K562 (cell line): ENCODE results near the gene AP1G2. TPM values are rescaled to one million over a fixed set of nuclear protein-coding genes. Genes with fewer than 3 reads are reported as not detected.

Source experiments
- ATAC-seq: fragments of 200-7000 bp; cut with Tn5 transposase; 3 replicates; pipeline ENCODE4 v1.9.1; 2020; ENCODE audit warnings: moderate library complexity
- BruUV-seq: library from RNA; stranded (reverse); fragments of 400-500 nt; replicated peaks from 2 replicates; lab custom pipeline; 2021; lab: Mats Ljungman, UMichigan
- CTCF ChIA-PET: fragments of 300-600 bp; formaldehyde crosslinking; extraction: SDS; loops from one replicate; lab custom pipeline; 2021; ENCODE audit warnings: low intra/inter-chr PET ratio; lab: Yijun Ruan, JAX
- POLR2A ChIA-PET: fragments of 300-600, 350-650 bp; sonication (Branson Sonifier 250); formaldehyde crosslinking; extraction: SDS; loops from one replicate; lab custom pipeline; 2021; ENCODE audit warnings: antibody characterized with exemption, inconsistent platforms; lab: Yijun Ruan, JAX
- DNase-seq, 4 experiments: peaks; one replicate each; pipeline versions ENCODE4 v3.0.0 to v3.0.0-alpha.2; 2011 to 2018; ENCODE audit warnings: low spot score in 3 of 4, mixed read lengths in 3 of 4; ENCODE audit errors: extremely low read depth in 1 of 4
- FAIRE-seq: peaks from 2 replicates; lab custom pipeline; 2011; peaks lifted over from hg19 to GRCh38; lab: Jason Lieb, UNC
- H2AFZ ChIP-seq: 2 replicates; pipeline ENCODE4 v1.6.0; 2011; ENCODE audit warnings: low read depth, low read length, control low read depth, inconsistent platforms
- H3K27ac ChIP-seq: fragments of 200-600 bp; 3 replicates; pipeline ENCODE4 v1.8.0; 2011; ENCODE audit warnings: low read depth, mild to moderate bottlenecking, control low read depth, inconsistent platforms, low read length, moderate library complexity, mixed read lengths; ENCODE audit errors: extremely low read depth
- H3K27me3 ChIP-seq, 2 experiments: fragments of 300-600 bp in 1 of 2; 2 replicates in 1 of 2; 3 replicates in 1 of 2; pipeline versions ENCODE4 v1.6.0 to v1.8.0; 2011; ENCODE audit warnings: inconsistent platforms in 2 of 2, low read length in 2 of 2, mild to moderate bottlenecking in 1 of 2, mixed read lengths in 1 of 2, moderate library complexity in 1 of 2; ENCODE audit not compliant: control insufficient read depth in 2 of 2, insufficient read depth in 2 of 2
- H3K36me3 ChIP-seq: fragments of 300-600 bp; 3 replicates; pipeline ENCODE4 v1.8.0; 2011; ENCODE audit warnings: mild to moderate bottlenecking, low read length, inconsistent platforms; ENCODE audit not compliant: control insufficient read depth, insufficient read depth
- H3K4me1 ChIP-seq, 2 experiments: fragments of 200-600 bp in 1 of 2; replicated peaks in 1 of 2; 2 replicates in 1 of 2; 3 replicates in 1 of 2; pipeline versions ENCODE4 v1.5.1 to v1.8.0; 2011; ENCODE audit warnings: inconsistent platforms in 2 of 2, low read length in 2 of 2, mild to moderate bottlenecking in 1 of 2, mixed read lengths in 1 of 2, moderate library complexity in 1 of 2; ENCODE audit not compliant: control insufficient read depth in 2 of 2, insufficient read depth in 2 of 2
- H3K4me2 ChIP-seq: 2 replicates; pipeline ENCODE4 v1.6.1; 2011; ENCODE audit warnings: low read length, control low read depth, inconsistent platforms, mixed read lengths; ENCODE audit not compliant: insufficient read depth
- H3K4me3 ChIP-seq: fragments of 200-600 bp; sonication (generic), shearing (Covaris generic); 2 replicates; pipeline ENCODE4 v1.5.1; 2016; ENCODE audit warnings: control low read depth, inconsistent platforms
- H3K79me2 ChIP-seq: fragments of 200-600 bp; 3 replicates; pipeline ENCODE4 v1.8.0; 2011; ENCODE audit warnings: low read length, inconsistent platforms; ENCODE audit not compliant: control insufficient read depth, insufficient read depth
- H3K9ac ChIP-seq, 2 experiments: 2 replicates each; pipeline versions ENCODE4 v1.6.0 to v1.6.1; 2011; ENCODE audit warnings: low read depth in 2 of 2, low read length in 2 of 2, control low read depth in 1 of 2, inconsistent platforms in 1 of 2, mild to moderate bottlenecking in 1 of 2, mixed read lengths in 1 of 2; ENCODE audit not compliant: insufficient read depth in 1 of 2
- H3K9me1 ChIP-seq: one replicate; pipeline ENCODE4 v1.6.0; 2011; ENCODE audit warnings: inconsistent platforms, mild to moderate bottlenecking, low read length, moderate library complexity; ENCODE audit not compliant: control insufficient read depth, insufficient read depth
- H3K9me3 ChIP-seq: replicated peaks from 2 replicates; pipeline ENCODE4 v1.5.1; 2011; ENCODE audit warnings: low read depth, low read length, inconsistent platforms; ENCODE audit not compliant: control insufficient read depth, insufficient read depth
- H4K20me1 ChIP-seq: replicated peaks from 2 replicates; pipeline ENCODE4 v1.6.1; 2011; ENCODE audit warnings: low read length, inconsistent platforms, mixed read lengths; ENCODE audit not compliant: control insufficient read depth, insufficient read depth
- ESRRB ChIP-seq: fragments of 250-450 bp; sonication (Bioruptor Pico); IDR thresholded peaks from 2 replicates; pipeline ENCODE4 v1.5.0; 2020; ENCODE audit warnings: mild to moderate bottlenecking, moderate library complexity, borderline replicate concordance
- MAFG ChIP-seq: fragments of 450-650 bp; conservative IDR thresholded peaks from 2 replicates; pipeline ENCODE4 v1.6.1; 2016; ENCODE audit warnings: missing genetic modification characterization, missing compliant biosample characterization
- RB1 ChIP-seq: fragments of 450-650 bp; IDR thresholded peaks from 2 replicates; pipeline ENCODE4 v1.6.1; 2017; ENCODE audit warnings: low read depth, mild to moderate bottlenecking
- TAF15 ChIP-seq: fragments of 200-400 bp; formaldehyde crosslinking; IDR thresholded peaks from 2 replicates; pipeline ENCODE4 v1.6.1; 2017; ENCODE audit warnings: mild to moderate bottlenecking, low read depth, low read length, moderate library complexity
- WGBS: fragments of 100-300 bp; shearing (Covaris generic); methylation state at CpG from one replicate; pipeline ENCODE4 v1.1.6; 2016; ENCODE audit warnings: low coverage, mixed read lengths; ENCODE audit not compliant: insufficient coverage; ENCODE audit errors: missing lambda C conversion rate; 5-methylcytosine and 5-hydroxymethylcytosine counted together
- in situ Hi-C: fragments of 300-500 bp; cut with MboI; formaldehyde crosslinking; loops from 4 replicates; pipeline ENCODE4 v1.15.0; 2018; ENCODE audit warnings: inconsistent platforms, mixed read lengths
- intact Hi-C: fragments of 100-400 bp; cut with micrococcal nuclease; formaldehyde crosslinking; loops from 2 replicates; pipeline ENCODE4 v1.14.2; 2022
- polyA plus RNA-seq, 8 experiments: library from polyadenylated mRNA; depleted of rRNA in 4 of 8; stranded (reverse) in 5 of 8; unstranded in 3 of 8; fragments of >200 nt; fragmentation: Nextera tagmentation in 2 of 8; fragmentation: Illumina TruSeq in 1 of 8; extraction: Ambion mirVana in 2 of 8; extraction: Trizol in 1 of 8; gene quantifications; 2 replicates each; pipeline versions ENCODE4 v1.2.1 to v1.2.3, GENCODE V29; 2011 to 2014; ENCODE audit warnings: inconsistent platforms in 1 of 8, missing spikeins in 1 of 8
- total RNA-seq, 7 experiments: library from RNA; depleted of rRNA in 6 of 7; stranded (reverse); fragments of >200 nt in 6 of 7; fragmentation: Illumina TruSeq in 2 of 7; extraction: Trizol in 2 of 7; gene quantifications; 2 replicates each; pipeline versions ENCODE4 v1.2.1 to v1.2.3, GENCODE V29; 2011 to 2021; ENCODE audit warnings: low replicate concordance in 1 of 7
- TF ChIP-seq, protein P1 (sequence below): fragments of 250-450 bp; sonication (Bioruptor Pico); IDR thresholded peaks from 2 replicates; pipeline ENCODE4 v1.5.0; 2021; ENCODE audit warnings: mild to moderate bottlenecking, moderate library complexity
- TF ChIP-seq, protein P2 (sequence below), 2 experiments: IDR thresholded peaks in 1 of 2; conservative IDR thresholded peaks in 1 of 2; 2 replicates each; pipeline ENCODE4 v1.6.1; 2016; ENCODE audit warnings: low read depth in 2 of 2, mild to moderate bottlenecking in 1 of 2, missing compliant biosample characterization in 1 of 2, missing genetic modification characterization in 1 of 2, moderate library complexity in 1 of 2

Gene AP1G2
- total and polyA plus RNA-seq, 9 of the 15 experiments (the other 6 are each of a cell fraction or from before 2014, with no cell fraction given): 19.1 to 83.5 (median 33.3) TPM

DNA sequence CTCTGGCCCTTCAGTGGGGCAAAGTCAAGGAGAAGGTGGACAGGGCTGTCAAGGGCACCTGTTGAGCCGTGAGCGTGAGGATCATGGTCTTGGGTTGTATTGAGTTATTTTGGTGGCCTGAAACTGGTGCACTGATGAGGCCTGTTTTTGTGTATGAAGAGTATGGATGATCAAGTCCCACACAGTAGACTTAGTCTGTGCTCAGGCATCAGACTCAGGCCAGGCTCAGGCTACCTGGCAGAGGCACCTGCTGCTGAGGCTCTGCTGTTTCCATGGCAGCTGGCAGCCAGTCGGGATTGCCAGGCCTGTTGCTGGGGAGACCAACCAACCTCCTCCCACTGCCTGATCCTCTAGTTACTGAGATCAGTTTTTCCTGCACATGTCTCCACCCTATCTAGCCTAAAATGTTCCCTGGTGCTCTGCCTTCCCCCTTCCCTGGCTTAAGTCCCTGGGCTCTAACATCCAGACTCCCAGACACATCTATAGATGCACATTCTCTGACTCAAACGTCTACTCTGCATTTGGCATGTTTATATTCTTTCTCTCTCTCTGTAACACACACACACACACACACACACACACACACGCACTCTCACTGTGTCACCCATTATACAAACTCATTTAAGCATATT is 5.9 kb upstream of the AP1G2 start (continued):
- TF ChIP-seq, protein P1, sequence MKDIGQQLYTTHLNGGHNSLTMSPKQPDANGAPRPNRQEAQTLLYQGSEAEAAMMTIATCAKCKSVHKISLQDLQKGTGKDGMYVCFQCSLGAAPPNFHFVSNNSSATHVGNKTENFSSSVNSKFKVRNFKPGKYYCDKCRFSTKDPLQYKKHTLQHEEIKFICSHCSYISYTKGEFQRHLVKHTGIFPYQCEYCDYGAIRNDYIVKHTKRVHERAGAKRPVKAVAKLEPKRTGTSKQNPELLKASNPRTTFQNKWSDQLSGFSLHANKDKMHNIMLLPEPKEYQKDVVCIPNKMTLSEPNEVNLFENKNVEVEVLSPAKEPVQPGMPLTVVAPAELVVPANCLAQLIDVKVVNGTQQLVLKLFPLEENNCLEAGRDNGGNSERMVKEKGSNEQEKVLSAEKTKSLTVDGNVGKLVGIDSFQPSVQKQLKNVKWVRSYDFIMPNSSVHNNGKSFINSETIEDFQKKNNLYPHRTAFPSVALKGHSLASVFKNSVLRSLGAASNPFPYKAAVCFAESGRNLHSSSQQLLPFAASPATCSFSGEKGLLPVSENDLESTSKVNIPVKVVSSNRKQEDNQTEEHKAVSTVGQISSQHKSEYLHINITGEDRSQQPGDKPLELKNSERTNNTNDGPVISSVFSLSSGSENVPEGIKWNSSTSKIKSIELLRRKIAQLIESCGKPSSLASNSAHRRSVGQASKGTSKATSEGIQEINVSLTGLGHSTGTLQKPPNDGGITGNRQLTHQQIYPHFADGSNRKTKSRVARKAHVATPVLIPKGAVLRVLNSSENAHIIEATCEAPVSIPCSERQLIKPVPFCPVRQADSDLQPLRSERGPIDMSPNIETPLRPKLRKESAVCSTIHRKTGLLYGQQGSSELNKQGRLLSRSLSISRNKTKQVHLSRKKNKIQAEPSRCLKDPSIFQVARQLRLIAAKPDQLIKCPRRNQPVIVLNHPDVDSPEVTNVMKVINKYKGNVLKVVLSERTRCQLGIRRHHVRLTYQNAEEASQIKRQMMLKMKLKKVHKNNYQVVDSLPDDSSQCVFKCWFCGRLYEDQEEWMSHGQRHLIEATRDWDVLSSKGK: no peak
- TF ChIP-seq RB1 (no peak), ESRRB (CRISPR knock-in tag) (no peak), TAF15 (no peak)
- TF ChIP-seq, all 486 proteins: peak for 0

DNA sequence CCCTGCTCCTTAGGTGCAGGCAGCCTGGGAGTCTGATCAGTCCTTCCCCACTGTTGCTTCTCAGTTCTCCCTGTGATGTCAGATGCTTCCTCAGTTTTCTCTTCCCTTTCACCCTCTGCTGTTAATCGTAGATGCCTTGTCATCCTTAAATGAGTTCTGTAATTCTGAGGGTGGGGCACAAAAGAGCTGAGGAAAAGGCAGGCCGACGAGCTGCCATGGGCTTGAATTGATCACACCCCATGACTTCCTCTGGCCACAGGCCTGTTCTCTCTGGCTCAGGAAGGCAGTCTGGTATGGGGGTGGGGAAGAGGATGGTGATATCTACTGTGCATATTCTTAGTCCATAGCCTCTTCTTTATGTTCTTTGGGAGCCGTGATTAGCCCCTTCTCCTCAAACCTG is 5.2 kb upstream of the AP1G2 start:
- Histone ChIP-seq H3K4me2 (no peak overlapping the region; the same call in 1 of the 2 replicates), H4K20me1 (no peaks in the 10 kb centered on the region), H3K79me2 (no peaks in the 10 kb centered on the region), H3K4me3 (no peak overlapping the region), H3K27me3 (no peaks in the 10 kb centered on the region), H3K9me1 (no peaks in the 10 kb centered on the region), H3K9me3 (no peaks in the 10 kb centered on the region; the same call in 1 of the 2 replicates), H2AFZ (no peak overlapping the region), H3K4me1 (peaks cover 12 to 28% of the 10 kb centered on the region in 2 experiments; a peak in 4 of 5 replicates), H3K36me3 (no peaks in the 10 kb centered on the region), H3K27ac (no peak overlapping the region), H3K9ac (no peak overlapping the region)
- WGBS: 4% methylated on average over 4 of the region's 4 CpGs
- FAIRE-seq (no peak), DNase-seq (no peak), ATAC-seq (peak; percentile 32; the same call in 2 of the 3 replicates)
- intact Hi-C loops: no loop called here
- ChIA-PET POLR2A (interaction anchor here (0.7 to 0.8 kb wide), 2 partner anchors 10 to 25 kb away, joined by 3 read pairs; no protein-coding TSS in a partner anchor), CTCF (no interaction called here)
- in situ Hi-C loops: no loop called here
- BruUV-seq: no TSS peak
- TF ChIP-seq MAFG (tag): peak; percentile 43; the same call in 1 of the 2 replicates
- TF ChIP-seq, protein P2, sequence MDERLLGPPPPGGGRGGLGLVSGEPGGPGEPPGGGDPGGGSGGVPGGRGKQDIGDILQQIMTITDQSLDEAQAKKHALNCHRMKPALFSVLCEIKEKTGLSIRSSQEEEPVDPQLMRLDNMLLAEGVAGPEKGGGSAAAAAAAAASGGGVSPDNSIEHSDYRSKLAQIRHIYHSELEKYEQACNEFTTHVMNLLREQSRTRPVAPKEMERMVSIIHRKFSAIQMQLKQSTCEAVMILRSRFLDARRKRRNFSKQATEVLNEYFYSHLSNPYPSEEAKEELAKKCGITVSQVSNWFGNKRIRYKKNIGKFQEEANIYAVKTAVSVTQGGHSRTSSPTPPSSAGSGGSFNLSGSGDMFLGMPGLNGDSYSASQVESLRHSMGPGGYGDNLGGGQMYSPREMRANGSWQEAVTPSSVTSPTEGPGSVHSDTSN (CRISPR knock-in tag; IDR thresholded peaks at IDR 0.05; ENCODE audit: low read depth): no peak
- TF ChIP-seq, protein P2 (tag; conservative IDR thresholded peaks at IDR 0.05; ENCODE audit: low read depth): peak; percentile 33; the same call in 1 of the 2 replicates
